Kidney epithelial cell (primary cell): ENCODE data around the gene FAM25G. TPM values are rescaled to one million over a fixed set of nuclear protein-coding genes. Genes with fewer than 3 reads are reported as not detected.

Experiments
- DNase-seq: peaks from one replicate; pipeline ENCODE4 v3.0.0-alpha.2; 2010; ENCODE audit warnings: low read depth
- H3K27me3 ChIP-seq: 2 replicates; pipeline ENCODE4 v1.6.0; 2011; ENCODE audit warnings: low read length; ENCODE audit not compliant: control insufficient read depth, insufficient read depth
- H3K36me3 ChIP-seq: 2 replicates; pipeline ENCODE4 v1.5.1; 2011; ENCODE audit warnings: low read length; ENCODE audit not compliant: control insufficient read depth, insufficient read depth
- H3K4me3 ChIP-seq: 2 replicates; pipeline ENCODE4 v1.5.1; 2011; ENCODE audit warnings: low read depth, mild to moderate bottlenecking, control low read depth, low read length
- CTCF ChIP-seq: IDR thresholded peaks from 2 replicates; pipeline ENCODE4 v1.5.1; 2011; ENCODE audit warnings: mild to moderate bottlenecking, moderate library complexity, low read length, control low read depth, inconsistent platforms; ENCODE audit not compliant: insufficient read depth, poor library complexity, severe bottlenecking
- total RNA-seq: library from RNA; depleted of rRNA; stranded (reverse); fragments of >200 nt; gene quantifications from 2 replicates; pipeline ENCODE4 v1.2.3, GENCODE V29; 2015

Gene FAM25G
- total RNA-seq, 1 donor from 2014 or later = 3.2 TPM

GRCh38 chr10:47438857-47439474, 52.5 kb downstream of the FAM25G start:
- TF ChIP-seq CTCF = peak; percentile 73
- H3K27me3 ChIP-seq = no peaks in the 10 kb centered on the region
- DNase-seq = peak; percentile 26
- no peak overlapping the region for H3K4me3 ChIP-seq
- no peaks in the 10 kb centered on the region for H3K36me3 ChIP-seq

Other genes starting within 250 kb of the FAM25G start
- not detected in 2 replicates for gene GDF10, start 191.5 kb downstream of the FAM25G start, total RNA-seq
- not detected in 2 replicates for gene GDF2, start 169.2 kb downstream of the FAM25G start, total RNA-seq
- not detected in 2 replicates for gene RBP3, start 143.3 kb downstream of the FAM25G start, total RNA-seq
- gene ZNF488, start 107.4 kb downstream of the FAM25G start, total RNA-seq = 0.29 and 0.68 TPM in 2 replicates
- 2.6 and 4.6 TPM in 2 replicates for gene ANXA8, start 7.6 kb downstream of the FAM25G start, total RNA-seq
- 3.6 and 7.2 TPM in 2 replicates for gene AGAP9, start 31.9 kb upstream of the FAM25G start, total RNA-seq